ENCODE results near the gene ODF4.

The ODF4 gene, protein sequence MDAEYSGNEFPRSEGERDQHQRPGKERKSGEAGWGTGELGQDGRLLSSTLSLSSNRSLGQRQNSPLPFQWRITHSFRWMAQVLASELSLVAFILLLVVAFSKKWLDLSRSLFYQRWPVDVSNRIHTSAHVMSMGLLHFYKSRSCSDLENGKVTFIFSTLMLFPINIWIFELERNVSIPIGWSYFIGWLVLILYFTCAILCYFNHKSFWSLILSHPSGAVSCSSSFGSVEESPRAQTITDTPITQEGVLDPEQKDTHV

DNA sequence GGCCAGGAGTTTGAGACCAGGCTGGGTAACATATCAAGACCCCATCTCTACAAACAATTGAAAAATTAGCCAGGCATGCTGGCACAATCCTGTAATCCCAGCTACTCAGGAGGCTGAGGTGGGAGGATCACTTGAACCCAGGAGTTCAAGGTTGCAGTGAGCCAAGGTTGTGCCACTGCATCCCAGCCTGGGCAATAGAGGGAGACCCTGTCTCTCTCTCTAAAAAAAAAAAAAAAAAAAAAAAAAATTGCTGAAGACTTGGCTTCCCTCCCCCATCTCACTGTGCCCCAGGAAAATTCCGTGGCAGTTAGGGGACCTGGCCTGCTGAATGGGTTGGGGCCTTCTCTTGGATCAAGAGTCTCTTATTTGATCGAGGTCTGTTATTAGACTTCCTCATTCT lies at the start of gene ODF4:
Gene ODF4, plus strand, starts transcription at position 301 of the 400 bp plus-strand sequence. CDS start 212 bp downstream, outside the sequence.
- no peaks in the 10 kb centered on the region; the same call in 1 of the 2 replicates for H3K4me1 ChIP-seq (ENCODE audit: control insufficient read depth, insufficient read depth, low read length)
- H3K27ac ChIP-seq (ENCODE audit: low read length), result no peak within 1 kb of the TSS
- DNase-seq (ENCODE audit: low read depth, low spot score), result no peak
- no peaks in the 10 kb centered on the region for H3K36me3 ChIP-seq (ENCODE audit: control insufficient read depth, insufficient read depth, low read length)
- H3K9me3 ChIP-seq (ENCODE audit: control insufficient read depth, insufficient read depth, low read length), result no peaks in the 10 kb centered on the region
- WGBS (ENCODE audit: insufficient coverage, insufficient read length), result no CpG with 5 or more reads among the region's 2 CpGs
- H3K27me3 ChIP-seq (ENCODE audit: control insufficient read depth, insufficient read depth, low read length), result no peaks in the 10 kb centered on the region
- H3K4me3 ChIP-seq (ENCODE audit: low read length), result no peak within 1 kb of the TSS

DNA sequence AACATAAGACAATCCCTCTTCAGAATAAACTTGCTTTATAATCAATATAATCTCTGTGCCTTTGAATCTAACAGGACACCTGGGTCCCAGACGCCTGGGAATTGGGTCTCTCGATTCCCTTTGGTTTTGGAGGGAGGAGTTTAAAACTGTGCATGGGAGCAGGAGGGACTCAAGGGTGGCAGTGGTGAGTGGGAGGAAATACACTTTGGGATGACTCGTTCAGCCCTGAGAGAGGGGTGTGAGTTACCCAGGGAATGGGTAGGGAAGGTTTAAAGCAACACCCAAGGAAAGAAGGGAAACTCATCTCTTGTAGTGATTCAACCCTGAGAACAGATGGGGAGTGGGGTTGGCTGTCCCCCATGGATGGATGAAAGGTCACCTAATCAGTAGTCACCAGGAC lies 49.6 kb upstream of the ODF4 start:
- no peak overlapping the region for H3K4me3 ChIP-seq (ENCODE audit: low read length)
- H3K9me3 ChIP-seq (ENCODE audit: control insufficient read depth, insufficient read depth, low read length), result no peaks in the 10 kb centered on the region
- peaks cover 3% of the 10 kb centered on the region; the same call in 1 of the 2 replicates for H3K4me1 ChIP-seq (ENCODE audit: control insufficient read depth, insufficient read depth, low read length)
- no peak overlapping the region for H3K27ac ChIP-seq (ENCODE audit: low read length)
- H3K27me3 ChIP-seq (ENCODE audit: control insufficient read depth, insufficient read depth, low read length), result no peaks in the 10 kb centered on the region
- WGBS (ENCODE audit: insufficient coverage, insufficient read length), result no CpG with 5 or more reads among the region's 3 CpGs
- DNase-seq (ENCODE audit: low read depth, low spot score), result no peak
- H3K36me3 ChIP-seq (ENCODE audit: control insufficient read depth, insufficient read depth, low read length), result no peaks in the 10 kb centered on the region

DNA sequence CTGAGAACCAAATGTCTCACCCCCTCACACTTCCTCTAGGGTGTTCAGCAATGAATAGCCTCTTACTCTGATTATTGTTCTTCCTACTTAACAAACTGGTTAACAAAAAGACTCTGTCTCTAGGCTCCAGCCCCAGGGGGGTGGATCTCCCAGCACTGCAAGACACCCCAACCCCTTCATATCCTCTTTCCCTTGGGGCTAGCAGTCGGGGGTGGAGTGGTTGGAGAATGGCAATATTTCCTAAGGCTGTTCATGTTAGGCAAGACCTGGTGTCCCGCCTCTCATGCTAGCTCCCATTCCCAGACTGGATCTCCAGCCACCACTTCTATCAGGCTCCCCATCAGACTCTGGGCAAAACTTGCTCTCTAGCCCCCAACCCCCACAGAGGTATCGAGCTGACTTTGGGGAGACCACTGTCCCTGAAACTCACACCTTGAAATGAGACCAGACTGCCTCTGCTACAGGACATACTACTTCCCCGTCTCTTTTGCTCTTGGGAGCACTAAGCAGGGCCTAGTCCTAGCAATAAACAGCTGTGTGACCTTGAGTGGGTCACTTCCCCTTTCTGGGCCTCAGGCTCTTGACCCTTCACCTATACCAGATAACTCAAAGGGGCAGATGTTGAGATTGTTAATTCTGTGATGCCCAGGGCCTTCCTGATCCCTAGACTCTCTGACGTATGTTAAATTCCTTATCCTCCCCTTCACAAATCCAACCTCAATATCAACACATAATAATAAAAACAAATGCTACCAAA lies 46.8 kb upstream of the ODF4 start:
- no peaks in the 10 kb centered on the region for H3K9me3 ChIP-seq (ENCODE audit: control insufficient read depth, insufficient read depth, low read length)
- no peaks in the 10 kb centered on the region for H3K27me3 ChIP-seq (ENCODE audit: control insufficient read depth, insufficient read depth, low read length)
- peaks cover 3% of the 10 kb centered on the region; the same call in 1 of the 2 replicates for H3K4me1 ChIP-seq (ENCODE audit: control insufficient read depth, insufficient read depth, low read length)
- WGBS (ENCODE audit: insufficient coverage, insufficient read length), result 100% methylated on average over 1 of the region's 5 CpGs
- DNase-seq (ENCODE audit: low read depth, low spot score), result no peak
- no peaks in the 10 kb centered on the region for H3K36me3 ChIP-seq (ENCODE audit: control insufficient read depth, insufficient read depth, low read length)
- no peak overlapping the region for H3K4me3 ChIP-seq (ENCODE audit: low read length)
- H3K27ac ChIP-seq (ENCODE audit: low read length), result no peak overlapping the region

DNA sequence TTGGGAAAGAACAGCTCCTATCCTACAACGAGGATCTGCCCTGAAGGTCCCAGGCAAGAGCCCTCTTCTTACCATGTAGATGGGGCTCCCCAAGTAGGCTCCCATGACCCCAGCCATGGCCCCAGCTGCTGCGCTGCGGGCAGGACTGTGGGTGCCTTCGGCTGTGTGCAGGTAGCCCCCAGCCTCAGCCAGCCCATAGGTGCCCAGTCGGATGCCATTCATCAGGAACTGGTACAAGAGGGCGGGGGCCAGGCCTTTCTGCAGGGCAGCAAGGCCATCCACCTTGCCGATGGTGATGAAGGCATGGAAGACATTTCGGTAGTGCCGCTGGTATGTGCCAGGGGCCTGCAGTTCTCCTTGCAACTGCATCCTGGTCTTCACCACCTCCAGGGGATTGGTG lies 45.3 kb upstream of the ODF4 start:
- Histone ChIP-seq H3K4me3 (ENCODE audit: low read length) (no peak overlapping the region), H3K27me3 (ENCODE audit: control insufficient read depth, insufficient read depth, low read length) (no peaks in the 10 kb centered on the region), H3K4me1 (ENCODE audit: control insufficient read depth, insufficient read depth, low read length) (peaks cover 3% of the 10 kb centered on the region; the same call in 1 of the 2 replicates), H3K36me3 (ENCODE audit: control insufficient read depth, insufficient read depth, low read length) (no peaks in the 10 kb centered on the region), H3K27ac (ENCODE audit: low read length) (no peak overlapping the region), H3K9me3 (ENCODE audit: control insufficient read depth, insufficient read depth, low read length) (no peaks in the 10 kb centered on the region)
- no CpG with 5 or more reads among the region's 9 CpGs for WGBS (ENCODE audit: insufficient coverage, insufficient read length)
- no peak for DNase-seq (ENCODE audit: low read depth, low spot score)

DNA sequence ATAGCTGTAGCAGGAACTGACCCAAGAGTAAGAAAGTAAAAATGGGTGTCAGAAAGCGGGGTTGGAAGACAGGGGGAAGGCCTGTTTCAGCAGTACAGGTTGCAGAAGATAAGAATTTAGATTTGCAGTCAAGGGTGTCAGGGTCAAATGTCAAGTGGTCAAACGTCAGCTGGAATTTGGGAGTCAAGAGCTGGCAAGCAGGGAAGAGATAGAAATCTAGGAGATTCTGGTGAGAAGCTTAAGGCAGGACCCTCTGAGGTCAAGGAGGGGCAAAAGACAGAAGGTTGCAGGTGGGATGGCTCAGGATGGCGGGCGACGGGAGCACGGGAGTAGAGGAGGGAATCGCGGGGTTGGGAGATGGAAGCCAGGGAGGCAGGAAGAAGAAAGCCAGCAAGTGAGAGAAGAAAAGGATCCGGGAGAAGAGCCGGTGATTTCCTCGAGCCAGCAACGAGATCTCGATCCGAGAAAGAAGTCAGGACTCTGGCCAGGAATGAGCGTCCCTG lies 44.8 kb upstream of the ODF4 start:
- H3K4me3 ChIP-seq (ENCODE audit: low read length), result peak overlapping the region; percentile 72; the same call in 1 of the 2 replicates
- H3K36me3 ChIP-seq (ENCODE audit: control insufficient read depth, insufficient read depth, low read length), result no peaks in the 10 kb centered on the region
- WGBS (ENCODE audit: insufficient coverage, insufficient read length), result no CpG with 5 or more reads among the region's 15 CpGs
- no peaks in the 10 kb centered on the region for H3K27me3 ChIP-seq (ENCODE audit: control insufficient read depth, insufficient read depth, low read length)
- no peak for DNase-seq (ENCODE audit: low read depth, low spot score)
- H3K4me1 ChIP-seq (ENCODE audit: control insufficient read depth, insufficient read depth, low read length), result peaks cover 3% of the 10 kb centered on the region; the same call in 1 of the 2 replicates
- H3K9me3 ChIP-seq (ENCODE audit: control insufficient read depth, insufficient read depth, low read length), result no peaks in the 10 kb centered on the region
- no peak overlapping the region for H3K27ac ChIP-seq (ENCODE audit: low read length)

GRCh38 chr17:8300226-8300625 lies 39.4 kb upstream of the ODF4 start:
- no peak overlapping the region for H3K4me3 ChIP-seq (ENCODE audit: low read length)
- WGBS (ENCODE audit: insufficient coverage, insufficient read length), result no CpG with 5 or more reads among the region's 3 CpGs
- H3K27ac ChIP-seq (ENCODE audit: low read length), result no peak overlapping the region
- DNase-seq (ENCODE audit: low read depth, low spot score), result no peak
- no peaks in the 10 kb centered on the region for H3K36me3 ChIP-seq (ENCODE audit: control insufficient read depth, insufficient read depth, low read length)
- H3K4me1 ChIP-seq (ENCODE audit: control insufficient read depth, insufficient read depth, low read length), result no peaks in the 10 kb centered on the region
- no peaks in the 10 kb centered on the region for H3K27me3 ChIP-seq (ENCODE audit: control insufficient read depth, insufficient read depth, low read length)
- no peaks in the 10 kb centered on the region for H3K9me3 ChIP-seq (ENCODE audit: control insufficient read depth, insufficient read depth, low read length)

- H3K4me1 ChIP-seq (ENCODE audit: control insufficient read depth, insufficient read depth, low read length), result no peaks in the 10 kb centered on the region
- H3K27me3 ChIP-seq (ENCODE audit: control insufficient read depth, insufficient read depth, low read length), result no peaks in the 10 kb centered on the region
- no peak overlapping the region for H3K27ac ChIP-seq (ENCODE audit: low read length)
- H3K4me3 ChIP-seq (ENCODE audit: low read length), result no peak overlapping the region
- no peaks in the 10 kb centered on the region for H3K9me3 ChIP-seq (ENCODE audit: control insufficient read depth, insufficient read depth, low read length)
- H3K36me3 ChIP-seq (ENCODE audit: control insufficient read depth, insufficient read depth, low read length), result no peaks in the 10 kb centered on the region
- no peak for DNase-seq (ENCODE audit: low read depth, low spot score)
- no CpG with 5 or more reads among the region's 8 CpGs for WGBS (ENCODE audit: insufficient coverage, insufficient read length)
Measured at GRCh38 chr17:8300627-8301242, 38.9 kb upstream of the ODF4 start.

DNA sequence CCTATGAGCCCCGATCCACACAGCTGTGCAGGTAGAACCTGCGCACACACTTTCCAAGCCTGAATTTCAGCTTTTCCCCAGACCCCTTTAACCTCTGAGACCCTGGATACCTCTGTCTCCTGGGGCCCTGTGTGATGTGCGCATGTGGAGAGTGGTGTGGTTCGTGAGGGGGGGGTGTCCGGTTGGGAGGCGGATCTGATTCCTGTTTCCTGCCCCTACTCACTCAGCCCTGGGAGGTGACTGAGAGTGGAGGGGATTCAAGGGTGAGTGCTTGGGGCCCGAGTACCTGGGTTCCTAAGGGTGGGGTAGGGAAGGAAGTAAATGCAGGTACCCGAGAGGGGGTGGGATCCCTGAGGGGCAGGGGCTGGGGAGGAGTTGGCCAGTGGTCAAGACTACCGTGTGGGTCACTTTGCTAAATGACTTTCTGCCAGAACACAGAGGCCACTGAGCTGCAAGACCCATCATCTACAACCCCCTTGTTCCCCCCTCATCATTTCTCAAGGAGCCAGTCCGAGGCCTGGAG lies 29.0 kb upstream of the ODF4 start:
- H3K27ac ChIP-seq (ENCODE audit: low read length), result no peak overlapping the region
- no peak for DNase-seq (ENCODE audit: low read depth, low spot score)
- no peaks in the 10 kb centered on the region for H3K9me3 ChIP-seq (ENCODE audit: control insufficient read depth, insufficient read depth, low read length)
- no CpG with 5 or more reads among the region's 10 CpGs for whole genome bisulfite sequencing (ENCODE audit: insufficient coverage, insufficient read length)
- H3K36me3 ChIP-seq (ENCODE audit: control insufficient read depth, insufficient read depth, low read length), result no peaks in the 10 kb centered on the region
- H3K4me1 ChIP-seq (ENCODE audit: control insufficient read depth, insufficient read depth, low read length), result peaks cover 5% of the 10 kb centered on the region
- no peak overlapping the region for H3K4me3 ChIP-seq (ENCODE audit: low read length)
- H3K27me3 ChIP-seq (ENCODE audit: control insufficient read depth, insufficient read depth, low read length), result no peaks in the 10 kb centered on the region; the same call in 1 of the 2 replicates

DNA sequence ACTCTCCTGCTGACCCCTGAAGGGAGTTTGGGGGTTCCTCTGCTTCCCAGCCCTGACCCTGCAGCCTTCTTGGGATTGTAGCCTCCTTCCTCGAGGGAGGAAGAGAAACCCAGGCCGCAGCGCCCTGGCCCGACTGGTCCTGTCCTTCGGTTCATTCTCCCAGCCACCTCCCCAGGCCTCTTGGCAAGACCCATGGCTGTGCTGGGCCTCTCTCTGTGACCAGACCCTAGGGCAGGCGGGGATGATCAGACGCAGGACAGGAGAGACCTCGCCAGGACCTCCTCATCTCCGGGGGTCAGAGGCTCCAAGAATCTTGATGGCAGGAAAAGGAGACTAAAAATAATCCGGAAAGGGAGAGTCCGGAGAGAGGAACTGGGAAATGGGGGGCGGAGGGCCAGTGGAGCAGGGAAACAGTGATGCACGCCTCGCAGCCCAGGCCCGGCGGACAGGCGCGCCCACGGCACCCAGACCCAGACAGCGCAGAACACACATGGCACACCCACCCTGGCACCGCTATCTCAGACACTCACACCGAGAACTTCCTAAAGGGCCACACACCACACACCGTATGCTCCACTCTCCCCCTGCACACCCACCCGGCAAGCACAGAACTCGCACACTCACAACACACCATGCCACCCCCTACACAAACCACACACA lies 28.4 kb upstream of the ODF4 start:
- Histone ChIP-seq H3K36me3 (ENCODE audit: control insufficient read depth, insufficient read depth, low read length) (no peaks in the 10 kb centered on the region), H3K4me1 (ENCODE audit: control insufficient read depth, insufficient read depth, low read length) (peaks cover 5% of the 10 kb centered on the region), H3K27ac (ENCODE audit: low read length) (no peak overlapping the region), H3K27me3 (ENCODE audit: control insufficient read depth, insufficient read depth, low read length) (no peaks in the 10 kb centered on the region; the same call in 1 of the 2 replicates), H3K4me3 (ENCODE audit: low read length) (no peak overlapping the region), H3K9me3 (ENCODE audit: control insufficient read depth, insufficient read depth, low read length) (no peaks in the 10 kb centered on the region)
- WGBS (ENCODE audit: insufficient coverage, insufficient read length), result 100% methylated on average over 1 of the region's 25 CpGs
- DNase-seq (ENCODE audit: low read depth, low spot score), result no peak

DNA sequence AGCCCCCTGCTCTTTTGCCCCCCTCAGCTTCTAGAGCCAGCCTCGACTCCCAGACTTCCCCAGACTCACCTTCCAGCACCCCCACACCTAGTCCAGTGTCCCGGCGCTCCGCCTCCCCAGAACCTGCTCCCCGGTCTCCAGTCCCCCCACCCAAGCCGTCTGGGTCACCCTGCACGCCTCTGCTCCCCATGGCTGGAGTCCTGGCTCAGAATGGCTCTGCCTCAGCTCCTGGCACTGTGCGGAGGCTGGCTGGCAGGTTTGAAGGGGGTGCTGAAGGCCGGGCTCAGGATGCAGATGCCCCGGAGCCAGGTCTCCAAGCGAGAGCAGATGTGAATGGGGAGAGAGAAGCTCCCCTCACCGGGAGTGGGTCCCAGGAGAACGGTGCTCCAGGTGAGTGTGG lies 27.4 kb upstream of the ODF4 start:
- Histone ChIP-seq H3K9me3 (ENCODE audit: control insufficient read depth, insufficient read depth, low read length) (no peaks in the 10 kb centered on the region), H3K4me1 (ENCODE audit: control insufficient read depth, insufficient read depth, low read length) (peaks cover 5% of the 10 kb centered on the region), H3K27me3 (ENCODE audit: control insufficient read depth, insufficient read depth, low read length) (no peaks in the 10 kb centered on the region; the same call in 1 of the 2 replicates), H3K4me3 (ENCODE audit: low read length) (no peak overlapping the region), H3K27ac (ENCODE audit: low read length) (no peak overlapping the region), H3K36me3 (ENCODE audit: control insufficient read depth, insufficient read depth, low read length) (no peaks in the 10 kb centered on the region)
- WGBS (ENCODE audit: insufficient coverage, insufficient read length), result no CpG with 5 or more reads among the region's 13 CpGs
- no peak for DNase-seq (ENCODE audit: low read depth, low spot score)

Data from iPS DF 6.9 (cell line).